Body of pancreas (tissue), 4 donors: ENCODE measurements around the gene USH2A.

Experiments
- POLR2A ChIP-seq, 3 donors: fragments of 450-650 bp; IDR thresholded peaks; one replicate each; pipeline ENCODE4 v1.6.1; 2016; ENCODE audit warnings: antibody characterized with exemption in 3 of 3, mild to moderate bottlenecking in 2 of 3
- TF ChIP-seq, protein P1 (sequence below), 7 experiments: fragments of 450-650 bp in 4 of 7; fragments of 200-600 bp in 3 of 7; sonication (generic) in 3 of 7; IDR thresholded peaks; one replicate each; pipeline ENCODE4 v1.5.1; 2016 to 2019; ENCODE audit warnings: antibody characterized with exemption in 7 of 7

- TF ChIP-seq POLR2A (IDR thresholded peaks at IDR 0.05): no peak
- TF ChIP-seq, protein P1, sequence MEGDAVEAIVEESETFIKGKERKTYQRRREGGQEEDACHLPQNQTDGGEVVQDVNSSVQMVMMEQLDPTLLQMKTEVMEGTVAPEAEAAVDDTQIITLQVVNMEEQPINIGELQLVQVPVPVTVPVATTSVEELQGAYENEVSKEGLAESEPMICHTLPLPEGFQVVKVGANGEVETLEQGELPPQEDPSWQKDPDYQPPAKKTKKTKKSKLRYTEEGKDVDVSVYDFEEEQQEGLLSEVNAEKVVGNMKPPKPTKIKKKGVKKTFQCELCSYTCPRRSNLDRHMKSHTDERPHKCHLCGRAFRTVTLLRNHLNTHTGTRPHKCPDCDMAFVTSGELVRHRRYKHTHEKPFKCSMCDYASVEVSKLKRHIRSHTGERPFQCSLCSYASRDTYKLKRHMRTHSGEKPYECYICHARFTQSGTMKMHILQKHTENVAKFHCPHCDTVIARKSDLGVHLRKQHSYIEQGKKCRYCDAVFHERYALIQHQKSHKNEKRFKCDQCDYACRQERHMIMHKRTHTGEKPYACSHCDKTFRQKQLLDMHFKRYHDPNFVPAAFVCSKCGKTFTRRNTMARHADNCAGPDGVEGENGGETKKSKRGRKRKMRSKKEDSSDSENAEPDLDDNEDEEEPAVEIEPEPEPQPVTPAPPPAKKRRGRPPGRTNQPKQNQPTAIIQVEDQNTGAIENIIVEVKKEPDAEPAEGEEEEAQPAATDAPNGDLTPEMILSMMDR (IDR thresholded peaks at IDR 0.05): no peak
Observed at GRCh38 chr1:215819114-215819513, 604.1 kb downstream of the USH2A start.
